Stimulated activated CD8-positive, alpha-beta memory T cell treated with anti-CD3 and anti-CD28 coated beads, Interleukin-12 subunit alpha, Interleukin-12 subunit beta, amount 100 ng/mL, for 24 hours (primary cell): ENCODE measurements around the gene ZNF346.

Experiments
- DNase-seq: peaks from one replicate; pipeline ENCODE4 v3.0.0-alpha.2; 2020; ENCODE audit errors: extremely low read depth

The ZNF346 gene

DNA sequence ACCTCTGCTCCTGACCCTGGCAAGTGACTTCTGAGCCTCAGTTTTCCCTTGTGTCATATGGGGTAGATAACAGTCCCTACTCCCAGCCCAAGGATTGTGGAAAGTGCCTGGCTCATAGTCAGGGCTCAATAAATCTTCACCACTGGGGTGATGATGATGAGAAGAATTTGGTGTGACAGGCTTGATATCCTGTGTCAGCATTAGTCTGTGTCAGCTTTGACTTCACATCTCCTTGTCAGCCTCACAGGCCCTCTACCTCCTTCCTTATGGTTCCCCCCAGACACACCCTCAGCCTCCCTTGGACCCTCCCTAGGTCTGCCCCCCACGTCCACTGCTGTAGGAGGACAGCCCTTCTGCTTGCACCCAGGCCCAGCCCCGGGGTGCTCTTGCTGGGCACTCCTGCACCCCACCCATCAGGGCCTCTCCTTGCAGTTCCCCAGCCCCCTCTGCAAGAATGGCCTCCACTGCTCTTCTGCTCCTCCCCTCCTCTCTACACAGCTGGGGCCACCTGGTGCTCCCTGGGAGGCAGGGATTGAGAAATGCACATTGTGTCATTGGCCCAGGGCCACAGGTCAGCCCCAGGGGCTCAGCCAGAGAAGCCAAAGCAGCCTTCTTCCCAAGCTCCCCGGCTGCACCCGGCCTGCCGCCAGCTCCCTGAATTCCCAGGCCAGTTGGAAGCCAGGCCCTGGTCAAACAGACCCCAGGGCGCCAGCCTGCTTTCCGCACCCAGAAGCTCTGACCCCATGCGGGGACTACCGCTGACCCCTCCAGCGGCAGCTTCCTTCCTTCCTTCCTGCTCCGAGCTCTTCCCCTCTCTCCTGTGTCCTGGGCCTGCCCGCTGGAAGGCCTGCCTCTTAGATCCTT lies 72.0 kb downstream of the ZNF346 start:
- no peak for DNase-seq

DNA sequence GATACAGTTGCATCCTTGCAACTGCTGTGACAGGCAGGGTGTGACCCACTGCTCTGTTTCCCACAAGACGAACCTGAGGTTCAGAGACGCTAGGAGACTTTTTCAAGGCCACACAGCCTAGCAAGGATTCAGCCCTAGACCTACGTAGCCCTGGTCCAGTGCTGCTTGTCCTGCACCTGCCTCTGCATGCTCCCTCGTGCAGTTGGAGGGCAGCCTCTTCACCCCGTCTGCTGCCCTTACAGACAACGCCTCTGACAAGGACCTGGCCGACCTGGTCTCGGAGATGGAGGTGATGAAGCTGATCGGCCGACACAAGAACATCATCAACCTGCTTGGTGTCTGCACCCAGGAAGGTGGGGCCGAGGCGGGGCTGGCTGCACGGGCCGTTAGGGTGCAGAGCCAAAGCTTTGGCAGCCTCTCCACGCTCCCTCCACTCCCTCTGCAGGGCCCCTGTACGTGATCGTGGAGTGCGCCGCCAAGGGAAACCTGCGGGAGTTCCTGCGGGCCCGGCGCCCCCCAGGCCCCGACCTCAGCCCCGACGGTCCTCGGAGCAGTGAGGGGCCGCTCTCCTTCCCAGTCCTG lies 72.7 kb downstream of the ZNF346 start:
- DNase-seq = no peak

DNA sequence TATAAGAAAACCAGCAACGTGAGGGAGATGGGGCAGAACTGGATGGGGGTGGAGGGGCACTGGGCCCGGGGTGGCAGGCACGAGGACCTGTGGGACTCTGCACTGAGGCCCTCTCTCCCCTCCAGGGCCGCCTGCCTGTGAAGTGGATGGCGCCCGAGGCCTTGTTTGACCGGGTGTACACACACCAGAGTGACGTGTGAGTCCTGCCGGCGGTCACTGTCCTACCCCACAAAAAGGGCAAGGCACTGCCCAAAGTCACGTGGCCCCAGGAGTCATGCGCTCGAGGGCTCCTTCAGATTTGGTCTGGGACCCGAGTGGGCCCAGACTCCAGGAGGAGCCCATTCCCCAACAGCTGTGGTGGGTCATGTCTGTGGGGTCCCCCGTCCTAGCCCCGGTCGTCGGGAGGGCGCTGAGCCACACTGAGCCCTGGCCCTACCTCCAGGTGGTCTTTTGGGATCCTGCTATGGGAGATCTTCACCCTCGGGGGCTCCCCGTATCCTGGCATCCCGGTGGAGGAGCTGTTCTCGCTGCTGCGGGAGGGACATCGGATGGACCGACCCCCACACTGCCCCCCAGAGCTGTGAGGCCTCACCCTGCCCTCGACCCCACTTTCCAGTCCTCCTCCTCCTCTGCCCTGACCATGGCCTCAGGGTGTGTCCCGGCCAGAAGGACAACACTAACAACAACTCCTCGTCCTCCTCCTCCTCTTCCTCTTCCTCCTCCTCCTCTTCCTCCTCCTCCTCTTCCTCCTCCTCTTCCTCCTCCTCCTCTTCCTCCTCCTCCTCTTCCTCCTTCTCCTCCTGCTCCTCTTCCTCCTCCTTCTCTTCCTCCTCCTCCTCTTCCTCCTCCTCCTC lies 73.9 kb downstream of the ZNF346 start:
- no peak for DNase-seq

DNA sequence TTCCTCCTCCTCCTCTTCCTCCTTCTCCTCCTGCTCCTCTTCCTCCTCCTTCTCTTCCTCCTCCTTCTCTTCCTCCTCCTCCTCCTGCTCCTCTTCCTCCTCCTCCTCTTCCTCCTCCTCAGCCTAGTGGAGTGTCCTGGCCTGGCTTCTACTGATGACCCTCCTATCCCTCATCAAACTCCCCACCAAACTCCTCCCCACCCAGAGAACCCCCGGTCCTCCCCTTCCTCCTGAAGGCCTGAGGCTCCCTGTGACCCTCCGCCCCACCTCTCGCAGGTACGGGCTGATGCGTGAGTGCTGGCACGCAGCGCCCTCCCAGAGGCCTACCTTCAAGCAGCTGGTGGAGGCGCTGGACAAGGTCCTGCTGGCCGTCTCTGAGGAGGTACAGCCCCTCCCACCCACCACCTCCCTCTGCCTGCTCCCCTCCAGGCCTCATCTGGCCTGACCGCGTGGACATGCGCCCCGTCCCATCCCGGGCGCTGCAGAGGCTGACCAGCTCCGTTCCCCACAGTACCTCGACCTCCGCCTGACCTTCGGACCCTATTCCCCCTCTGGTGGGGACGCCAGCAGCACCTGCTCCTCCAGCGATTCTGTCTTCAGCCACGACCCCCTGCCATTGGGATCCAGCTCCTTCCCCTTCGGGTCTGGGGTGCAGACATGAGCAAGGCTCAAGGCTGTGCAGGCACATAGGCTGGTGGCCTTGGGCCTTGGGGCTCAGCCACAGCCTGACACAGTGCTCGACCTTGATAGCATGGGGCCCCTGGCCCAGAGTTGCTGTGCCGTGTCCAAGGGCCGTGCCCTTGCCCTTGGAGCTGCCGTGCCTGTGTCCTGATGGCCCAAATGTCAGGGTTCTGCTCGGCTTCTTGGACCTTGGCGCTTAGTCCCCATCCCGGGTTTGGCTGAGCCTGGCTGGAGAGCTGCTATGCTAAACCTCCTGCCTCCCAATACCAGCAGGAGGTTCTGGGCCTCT lies 74.8 kb downstream of the ZNF346 start:
- DNase-seq = no peak

DNA sequence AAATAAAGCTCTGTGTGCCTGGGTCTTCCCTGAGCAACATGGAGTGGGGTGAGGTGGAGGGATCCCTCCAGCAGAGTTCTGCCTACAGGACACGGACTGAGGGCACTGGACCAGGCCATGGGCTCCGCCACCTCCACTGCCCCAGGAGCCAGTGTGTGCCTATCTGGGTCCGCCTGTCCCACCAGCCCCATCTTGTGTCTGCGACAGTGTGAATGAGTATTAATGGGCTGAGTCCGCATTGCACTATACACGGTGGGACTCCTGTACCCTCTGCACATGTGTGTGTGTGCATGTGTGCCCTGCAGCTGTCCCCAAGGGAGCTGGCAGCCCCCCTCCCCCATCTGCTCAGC lies 75.6 kb downstream of the ZNF346 start:
- no peak for DNase-seq

DNA sequence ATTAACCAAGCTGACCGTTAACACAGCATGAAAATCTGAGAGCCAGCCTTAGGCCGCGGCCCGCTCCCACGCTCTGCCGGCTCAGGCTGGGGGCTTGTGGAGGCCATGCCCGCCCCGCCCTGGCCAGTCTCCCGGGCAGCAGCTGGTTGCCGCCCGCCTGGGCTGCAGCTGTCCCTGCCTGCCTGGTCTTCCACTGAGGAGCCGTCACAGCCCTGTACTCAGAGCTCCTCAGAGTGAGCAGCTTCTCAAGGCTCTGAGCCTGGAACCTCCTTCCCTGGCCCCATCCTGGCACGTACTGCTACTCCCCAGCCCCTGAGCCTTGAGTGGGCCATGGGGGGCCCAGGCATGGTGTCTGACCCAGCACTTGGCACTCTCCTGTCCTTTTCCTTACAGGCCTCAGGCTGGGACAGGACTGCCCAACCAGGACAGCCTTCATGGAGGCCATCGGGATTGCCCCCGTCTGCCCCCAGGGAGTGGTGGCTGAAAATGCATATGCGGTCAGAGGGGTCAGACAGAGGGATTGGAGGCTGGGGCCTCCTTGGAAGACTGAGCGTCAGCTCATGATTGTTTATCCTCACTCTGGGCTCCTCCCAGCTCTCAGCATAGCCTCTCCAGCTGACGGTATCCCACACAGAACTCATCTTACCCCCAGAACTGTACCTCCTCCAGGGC lies 76.1 kb downstream of the ZNF346 start:
- DNase-seq = no peak

DNA sequence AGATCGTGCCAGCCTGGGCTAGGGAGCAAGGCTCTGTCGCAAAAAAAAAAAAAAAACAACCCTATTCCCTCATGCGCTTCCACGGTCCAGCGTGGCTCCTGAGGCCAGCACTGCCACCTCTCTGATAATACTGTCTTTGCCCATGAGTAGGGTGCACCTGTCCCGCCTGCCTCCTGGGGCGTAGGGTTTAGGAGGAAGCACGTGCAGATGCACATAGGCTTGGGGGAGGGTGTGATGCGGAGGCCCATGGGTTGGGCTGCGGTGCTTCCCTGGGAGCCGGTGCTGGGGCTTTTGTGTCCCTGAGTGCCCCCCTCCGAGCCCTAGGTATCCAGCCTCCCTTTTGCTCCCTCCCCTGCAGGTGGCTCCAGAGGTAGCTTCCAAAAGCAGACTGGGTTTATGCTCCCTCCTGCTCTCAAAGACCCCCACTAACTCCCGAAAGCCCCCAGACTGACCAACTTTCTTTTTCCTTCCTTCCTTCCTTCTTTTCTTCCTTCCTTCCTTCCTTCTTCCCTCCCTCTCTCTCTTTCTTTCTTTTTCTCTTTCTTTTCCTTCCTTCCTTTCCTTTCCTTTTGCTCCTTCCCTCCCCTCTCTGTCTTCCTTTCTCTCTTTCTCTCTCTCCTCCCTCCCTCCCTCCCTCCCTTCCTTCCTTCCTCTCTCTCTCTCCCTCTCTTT lies 77.1 kb downstream of the ZNF346 start:
- DNase-seq = no peak

DNA sequence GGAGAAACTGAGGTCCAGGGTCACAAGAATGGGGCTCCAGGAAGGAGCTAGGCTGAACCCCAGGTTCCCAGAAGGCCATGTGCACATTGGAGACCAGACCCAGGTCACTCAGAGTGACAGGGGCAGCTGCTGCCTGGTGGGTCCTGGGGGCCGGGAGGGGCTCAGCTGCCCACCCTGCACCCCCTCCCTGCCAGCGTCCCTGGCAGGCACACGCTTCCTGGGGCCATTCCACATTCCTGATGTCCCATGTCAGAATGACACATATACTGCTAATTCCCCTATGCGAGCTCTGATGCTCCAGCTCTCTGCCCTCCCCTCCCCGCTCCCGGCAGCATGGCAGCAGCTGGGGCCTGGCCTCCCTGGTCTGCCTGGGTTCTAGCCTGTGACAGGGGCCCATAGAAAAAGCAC lies 78.2 kb downstream of the ZNF346 start:
- no peak for DNase-seq

DNA sequence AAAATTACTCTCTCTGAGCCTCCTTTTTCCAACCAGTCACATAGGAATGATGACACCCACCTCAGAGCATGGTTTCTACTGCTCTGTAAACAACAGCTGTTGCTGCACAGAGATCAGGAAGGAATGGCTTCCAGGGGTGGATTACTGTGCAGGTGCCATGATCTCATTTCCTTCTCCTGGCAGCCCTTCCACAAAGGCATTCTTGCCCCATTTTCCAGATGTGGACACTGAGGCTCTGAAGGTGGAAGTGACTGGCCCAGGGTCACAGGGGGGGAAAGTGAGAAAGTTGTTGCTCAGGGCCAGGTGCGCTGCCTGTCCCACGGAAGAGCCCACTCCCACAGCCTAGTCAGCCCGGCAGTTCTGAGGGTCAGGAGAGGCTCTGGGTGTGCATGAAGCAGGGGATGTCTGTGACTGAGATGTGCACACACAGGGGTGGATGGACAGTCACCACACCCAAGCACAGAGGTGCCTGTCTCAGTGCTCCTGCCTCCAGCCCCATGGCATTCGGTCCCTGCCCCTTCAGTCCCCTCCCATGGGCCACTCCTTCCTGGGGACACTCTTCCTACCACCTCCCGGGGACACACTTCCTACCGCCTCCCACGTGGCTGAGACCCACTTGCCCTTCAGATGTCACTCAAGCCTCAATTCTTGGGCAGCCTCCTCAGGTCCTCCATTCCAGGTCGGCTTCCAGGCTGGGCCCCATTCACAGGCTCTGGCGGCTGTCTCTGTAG lies 81.2 kb downstream of the ZNF346 start:
- DNase-seq = no peak

DNA sequence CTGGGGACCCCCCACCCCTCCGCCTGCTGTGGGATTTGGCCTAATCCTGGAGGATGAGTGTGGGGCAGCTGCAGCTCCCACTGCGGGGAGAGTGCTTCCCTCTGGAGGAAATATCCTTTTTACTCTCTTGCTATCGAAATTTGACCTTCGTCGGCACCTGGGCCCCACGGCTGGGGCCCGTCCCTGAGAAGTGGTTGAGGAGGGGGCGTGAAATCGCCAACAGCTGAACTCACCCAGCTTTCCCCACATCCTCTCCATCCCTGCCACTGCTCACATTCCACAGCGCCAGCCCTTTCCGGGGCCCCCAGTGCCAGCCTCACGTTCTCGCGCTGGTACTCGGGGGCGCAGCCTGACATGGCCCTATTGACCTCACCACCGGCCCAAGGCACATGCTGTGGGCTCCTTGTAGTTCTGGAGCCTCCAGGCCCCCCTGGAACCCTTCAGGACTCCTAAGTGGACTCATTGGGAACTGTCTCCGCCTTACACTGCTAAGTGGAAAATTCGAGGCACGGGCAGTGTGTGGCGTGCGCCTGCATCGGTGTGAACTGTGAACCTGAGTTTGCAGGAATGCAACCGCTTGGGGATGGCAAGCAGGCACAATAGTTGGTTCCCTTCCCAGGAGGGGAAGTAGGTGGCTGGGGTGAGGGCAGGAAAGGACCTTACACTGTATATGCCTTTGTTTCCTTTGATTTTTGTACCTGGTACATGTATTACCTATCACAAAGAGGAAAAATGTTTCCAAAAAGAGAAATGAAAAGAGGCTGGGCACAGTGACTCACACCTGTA lies 83.4 kb downstream of the ZNF346 start:
- no peak for DNase-seq

DNA sequence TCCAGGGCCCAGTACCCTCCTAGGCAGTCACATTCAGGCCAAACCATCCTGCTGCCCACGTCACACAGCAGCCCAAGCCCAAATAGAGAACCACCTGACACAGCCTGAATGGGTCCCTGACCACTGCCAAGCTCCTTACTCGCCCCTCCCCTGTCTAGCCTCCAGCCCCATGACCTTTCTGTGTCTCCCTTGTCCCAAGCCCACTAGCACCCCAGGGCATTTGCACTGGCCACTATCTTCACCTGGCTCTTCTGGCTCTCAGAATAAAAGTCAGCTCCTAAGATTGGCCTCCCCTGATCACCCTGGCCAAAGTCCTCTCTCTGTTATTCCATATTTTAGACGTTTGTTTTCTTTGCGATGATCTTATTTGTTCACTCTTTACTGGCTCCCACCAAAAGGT lies 84.7 kb downstream of the ZNF346 start:
- DNase-seq = no peak

DNA sequence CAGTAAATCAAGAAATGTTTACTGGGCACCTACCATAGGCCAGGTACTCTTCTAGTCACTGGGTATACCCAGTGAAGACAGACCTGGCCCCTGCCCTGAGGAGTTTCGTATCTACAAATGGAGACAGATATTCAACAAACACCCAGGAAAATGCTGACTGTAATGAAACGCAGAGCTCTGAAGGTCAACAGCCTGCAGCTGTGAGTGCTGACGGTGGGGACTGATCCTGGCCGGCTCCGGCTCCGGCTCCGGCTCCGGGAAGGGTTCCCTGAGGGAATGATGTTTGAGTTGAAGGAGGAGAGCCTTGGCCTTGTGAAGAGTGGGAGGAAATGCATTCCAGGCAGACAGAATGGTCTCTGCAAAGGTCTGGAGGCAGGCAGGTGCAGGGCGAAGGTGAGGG lies 87.3 kb downstream of the ZNF346 start:
- DNase-seq = no peak

DNA sequence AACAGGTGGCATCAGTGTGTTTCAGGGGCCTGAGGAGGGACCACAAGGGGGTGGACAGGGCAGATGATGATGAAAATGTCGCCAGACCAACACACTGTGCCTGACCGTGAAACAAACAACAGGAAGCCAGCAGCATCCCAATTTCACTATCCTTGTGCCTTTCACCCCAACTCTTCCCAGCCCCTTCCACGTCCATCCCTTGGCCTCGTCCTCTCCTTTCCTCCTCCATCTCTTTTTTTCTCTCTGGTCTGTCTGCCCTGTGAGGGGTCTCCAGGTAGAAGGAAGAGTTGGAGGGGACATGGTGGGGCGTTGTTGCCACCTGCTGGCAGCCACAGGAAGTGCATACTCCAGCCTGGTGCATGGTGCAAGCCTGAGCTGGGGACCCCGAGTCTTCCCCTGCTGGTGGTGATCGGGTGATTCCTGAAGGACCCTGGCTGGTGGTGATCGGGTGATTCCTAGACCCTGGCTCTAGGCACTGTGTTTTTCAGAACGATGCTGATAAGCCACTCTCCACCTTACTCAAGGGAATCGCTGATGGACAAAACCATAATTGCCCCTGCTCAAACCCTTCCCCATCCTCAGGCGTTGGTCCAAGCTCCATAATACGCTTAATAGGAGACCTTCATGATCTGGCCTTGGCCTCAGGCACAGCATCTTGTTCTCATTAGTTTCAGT lies 89.4 kb downstream of the ZNF346 start:
- peak; percentile 27 for DNase-seq

DNA sequence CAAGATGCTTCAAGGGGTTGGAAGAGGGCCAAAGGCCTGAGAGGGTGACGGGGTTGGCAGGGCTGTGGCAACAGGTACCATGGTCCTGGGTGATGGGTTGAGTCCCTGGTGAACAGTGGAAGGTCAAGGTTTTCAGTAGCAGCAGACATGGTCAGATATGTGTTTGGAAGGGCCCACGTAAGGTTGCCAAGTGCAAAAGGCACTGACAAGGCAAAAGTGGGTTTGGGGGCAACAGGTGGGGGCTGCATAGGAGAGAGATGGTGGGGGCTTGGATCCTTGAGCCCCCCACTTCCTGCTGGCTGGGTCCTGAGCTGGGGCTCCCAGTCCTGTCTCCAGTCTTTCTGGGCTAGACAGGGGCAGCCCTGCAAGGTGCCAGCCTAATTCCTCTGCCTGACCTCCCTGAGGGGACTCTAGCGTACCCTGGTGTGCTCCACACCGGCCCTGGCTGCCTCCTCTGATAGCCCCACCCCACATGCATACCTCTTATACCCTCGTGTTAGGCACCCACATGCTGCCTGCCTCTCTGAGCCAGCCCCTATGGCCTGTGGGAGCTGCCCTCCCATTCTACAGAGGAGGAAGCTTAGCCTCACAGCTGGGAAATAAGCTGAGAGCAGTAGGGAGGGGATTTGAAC lies 90.2 kb downstream of the ZNF346 start:
- no peak for DNase-seq

DNA sequence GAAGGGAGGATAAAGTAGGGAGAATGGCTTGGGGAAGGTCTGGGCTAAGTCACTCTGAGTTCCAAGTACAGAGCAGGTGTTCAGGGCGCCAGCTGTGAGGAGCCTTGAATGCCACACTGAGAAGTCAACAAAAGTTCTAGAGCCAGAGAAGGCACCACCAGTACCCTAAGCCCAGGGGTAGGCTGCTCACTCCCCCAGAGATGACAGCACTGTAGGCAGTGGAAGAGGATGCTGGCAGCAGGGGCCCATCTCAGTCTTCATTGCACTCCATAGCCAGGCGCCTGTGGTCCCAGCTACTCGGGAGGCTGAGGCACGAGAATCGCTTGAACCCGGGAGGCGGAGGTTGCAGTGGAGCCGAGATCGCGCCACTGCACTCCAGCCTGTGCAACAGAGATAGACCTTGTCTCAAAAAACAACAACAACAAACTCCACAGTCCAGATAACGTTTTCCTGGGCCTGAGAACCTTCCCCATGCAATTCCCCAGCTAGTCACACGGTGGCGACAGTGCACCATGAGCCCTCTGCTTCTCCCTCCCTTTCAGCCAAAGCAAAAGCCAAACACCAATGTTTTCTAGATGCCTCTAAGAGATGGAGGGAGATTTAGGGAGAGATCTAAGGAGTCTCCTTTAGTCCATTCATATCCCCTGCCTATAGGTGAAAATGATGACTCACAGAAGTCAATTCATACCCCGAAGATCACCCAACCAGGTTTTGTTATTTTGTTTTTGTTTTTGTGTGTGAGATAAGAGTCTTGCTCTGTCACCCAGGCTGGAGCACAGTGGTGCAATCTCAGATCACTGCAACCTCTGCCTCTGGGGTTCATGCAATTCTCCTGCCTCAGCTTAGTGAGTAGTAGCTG lies 91.3 kb downstream of the ZNF346 start:
- DNase-seq = peak; percentile 21

DNA sequence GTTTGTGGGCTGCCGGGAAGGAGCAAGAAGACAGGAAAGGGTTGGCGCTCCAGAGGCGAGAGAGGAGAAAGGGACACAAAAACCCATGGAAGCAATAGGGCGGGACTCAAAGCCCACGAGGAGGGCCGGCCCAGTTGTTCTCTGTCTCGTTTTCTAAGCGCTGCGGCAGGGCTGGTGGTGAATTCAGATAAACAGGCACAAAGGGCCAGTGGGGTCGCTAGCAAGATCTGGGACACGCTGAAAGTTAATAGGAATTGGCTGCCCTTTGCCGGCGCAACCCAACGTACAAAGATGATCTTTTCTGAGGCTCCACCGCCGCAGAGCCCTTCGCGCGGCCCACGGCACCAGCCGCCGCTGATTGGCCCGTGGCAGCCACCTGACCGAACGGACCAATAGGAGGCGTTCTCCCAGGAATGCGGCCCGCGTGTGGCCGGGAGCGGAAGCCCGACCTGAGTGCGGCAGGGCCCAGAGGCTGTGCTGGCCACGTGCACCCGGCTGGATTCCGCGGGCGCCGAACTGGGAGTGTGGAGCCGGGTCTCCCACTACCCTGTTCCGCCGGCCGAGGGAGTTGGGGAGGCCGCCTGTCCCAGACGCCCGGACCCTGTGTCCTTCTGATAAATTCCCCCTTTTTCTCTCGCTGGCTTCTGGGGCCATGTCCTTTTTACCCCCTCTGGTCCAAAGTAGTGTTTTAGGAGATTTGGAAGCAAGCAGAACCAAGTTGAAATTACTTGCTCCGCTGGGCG lies 94.3 kb downstream of the ZNF346 start:
- peak; percentile 58 for DNase-seq
